Stimulated activated CD8-positive, alpha-beta memory T cell treated with anti-CD3 and anti-CD28 coated beads, Interleukin-15, amount 100 ng/mL, for 1 hour (primary cell): ENCODE measurements around the gene SLC7A4.

ENCODE experiments used
- DNase-seq: peaks from one replicate; pipeline ENCODE4 v3.0.0-alpha.2; 2020; ENCODE audit warnings: low read depth

Gene SLC7A4

GRCh38 chr22:20998411-20999336 is 33.7 kb downstream of the SLC7A4 start:
- no peak for DNase-seq

DNA sequence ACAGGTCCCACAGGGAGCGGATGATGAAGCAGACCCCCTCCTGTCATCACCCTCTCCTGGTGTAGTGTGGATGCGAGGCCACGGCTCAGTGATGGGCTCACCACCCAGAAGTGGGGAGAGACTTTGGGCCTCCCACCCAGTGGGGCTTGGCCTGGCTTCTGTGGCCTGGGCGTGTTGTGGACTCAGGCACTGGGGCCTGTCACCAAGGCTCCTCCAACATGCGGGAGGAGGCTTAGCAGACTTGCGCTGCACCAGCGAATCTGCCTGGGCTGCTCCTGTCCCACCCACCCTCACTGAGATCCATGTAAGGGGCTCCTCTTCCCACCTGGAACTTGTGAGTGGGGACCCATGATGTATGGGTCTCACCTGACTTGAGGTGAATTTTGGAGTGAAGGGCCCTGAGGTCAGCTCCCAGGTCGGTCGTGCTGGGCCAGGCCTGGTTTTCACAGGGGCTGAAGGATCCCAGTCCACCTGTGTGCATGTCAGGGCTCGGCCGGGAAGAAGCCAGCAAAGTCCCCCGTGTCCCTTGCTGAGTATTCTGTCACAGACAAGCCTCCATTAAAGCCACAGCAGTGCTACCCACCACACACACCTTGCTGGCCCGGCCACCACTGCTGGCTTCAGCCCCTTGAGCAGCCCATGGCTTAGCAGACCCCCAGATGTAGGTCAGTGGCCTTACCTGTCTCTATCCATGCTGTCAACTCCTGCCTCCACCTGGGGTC is 34.7 kb downstream of the SLC7A4 start:
- no peak for DNase-seq

- DNase-seq, result no peak
Observed at GRCh38 chr22:20996598-20997535, 35.5 kb downstream of the SLC7A4 start.

DNA sequence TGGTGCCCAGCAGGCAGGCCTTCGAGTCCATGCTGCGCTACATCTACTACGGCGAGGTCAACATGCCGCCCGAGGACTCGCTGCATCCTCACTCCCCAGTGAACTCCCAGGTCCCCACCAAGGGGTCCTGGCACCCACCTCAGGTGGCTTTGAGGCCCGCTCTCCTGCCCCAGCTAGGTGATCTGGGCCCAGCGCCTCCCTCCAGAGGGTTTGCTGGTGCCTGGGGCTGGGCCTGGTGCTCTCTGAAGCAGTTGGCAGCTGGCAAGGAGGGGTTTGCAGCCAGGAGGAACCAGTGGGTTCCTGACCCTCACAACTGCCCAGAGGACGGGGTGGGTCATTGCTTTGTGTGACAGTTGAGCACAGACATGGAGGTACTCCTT is 36.3 kb downstream of the SLC7A4 start:
- DNase-seq, result no peak

DNA sequence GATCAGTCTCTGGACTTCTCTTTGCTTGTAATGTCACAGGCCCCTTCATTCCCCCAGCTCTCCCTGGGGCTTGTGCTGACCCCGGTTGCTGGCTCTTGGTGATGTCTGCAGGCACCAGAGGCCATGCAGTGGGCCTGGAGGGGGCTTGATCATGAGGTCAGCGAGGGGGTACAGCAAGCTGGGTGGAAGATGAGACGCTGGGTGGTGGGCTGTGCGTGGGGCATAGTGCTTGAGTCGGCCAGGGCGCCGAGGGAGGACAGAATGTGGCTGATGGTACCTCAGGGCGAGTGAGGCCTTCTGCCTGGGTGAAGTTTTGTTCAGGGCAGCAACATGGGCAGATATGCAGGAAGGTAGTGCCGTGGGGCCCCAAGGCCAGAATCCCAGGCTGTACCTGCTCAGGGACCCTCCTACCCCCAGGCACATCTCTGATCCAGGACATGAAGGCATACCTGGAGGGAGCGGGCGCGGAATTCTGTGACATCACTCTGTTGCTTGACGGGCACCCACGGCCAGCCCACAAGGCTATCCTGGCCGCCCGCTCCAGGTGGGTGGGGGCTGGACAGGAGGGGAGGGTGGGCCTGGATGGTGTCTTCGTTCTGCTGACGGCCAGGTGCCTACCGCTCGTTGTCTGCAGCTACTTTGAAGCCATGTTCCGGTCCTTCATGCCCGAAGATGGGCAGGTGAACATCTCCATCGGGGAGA is 36.9 kb downstream of the SLC7A4 start:
- DNase-seq, result no peak

DNA sequence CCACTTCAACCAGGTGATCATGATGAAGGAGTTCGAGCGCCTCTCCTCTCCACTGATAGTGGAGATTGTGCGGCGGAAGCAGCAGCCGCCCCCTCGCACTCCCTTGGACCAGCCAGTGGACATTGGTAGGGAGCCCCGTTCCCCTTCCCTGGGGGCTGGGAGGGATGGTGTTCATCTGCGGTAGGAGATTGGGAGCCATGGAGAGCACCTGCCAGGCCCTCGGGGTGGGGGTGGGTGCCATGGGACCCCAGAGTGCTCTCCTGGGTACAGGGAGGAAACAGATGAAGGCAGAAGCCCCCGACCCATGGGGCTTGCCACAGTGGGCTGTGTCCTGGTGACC is 37.5 kb downstream of the SLC7A4 start:
- DNase-seq, result no peak

GRCh38 chr22:20994128-20994901 is 38.0 kb downstream of the SLC7A4 start:
- no peak for DNase-seq

- DNase-seq, result no peak
Observed at GRCh38 chr22:20993304-20994127, 38.8 kb downstream of the SLC7A4 start.

DNA sequence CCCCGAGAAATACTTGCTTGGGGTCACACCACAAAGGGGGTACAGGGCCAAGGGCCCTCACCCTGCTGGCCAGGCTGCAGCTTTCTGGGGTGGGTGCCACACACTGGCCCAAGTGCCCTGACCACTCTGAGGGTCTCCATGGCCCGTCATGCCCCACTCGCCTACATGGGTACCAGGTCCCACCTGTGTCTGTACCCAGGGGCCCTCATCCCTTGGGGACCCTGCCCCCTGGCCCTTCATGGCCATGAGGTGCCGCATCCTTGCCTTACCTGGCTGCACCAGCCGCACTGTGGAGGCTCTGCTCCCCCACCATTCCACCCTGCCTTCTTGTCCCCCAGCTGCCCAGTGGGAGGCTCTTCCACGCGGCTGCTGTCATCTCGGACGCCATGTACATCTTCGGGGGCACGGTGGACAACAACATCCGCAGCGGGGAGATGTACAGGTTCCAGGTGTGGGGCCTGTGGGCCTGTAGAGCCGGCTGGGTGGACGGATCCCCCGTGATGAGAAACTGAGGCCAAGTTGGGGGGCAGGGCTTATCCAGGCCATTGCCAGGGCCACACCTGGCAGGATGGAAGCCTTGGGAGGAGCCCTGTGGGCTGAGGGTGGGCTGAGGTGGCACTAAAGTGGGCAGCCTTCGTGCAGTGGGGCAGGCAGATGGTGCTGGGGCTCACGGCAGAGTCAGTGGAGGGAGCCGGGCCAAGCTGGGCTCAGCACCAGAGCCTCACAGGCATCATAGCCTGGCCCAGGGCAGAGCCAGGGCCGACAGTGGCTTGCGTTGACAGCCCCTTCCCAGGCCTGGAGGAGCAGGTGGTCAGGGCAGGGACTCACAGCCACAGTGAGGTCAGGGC is 39.7 kb downstream of the SLC7A4 start:
- DNase-seq, result no peak

DNA sequence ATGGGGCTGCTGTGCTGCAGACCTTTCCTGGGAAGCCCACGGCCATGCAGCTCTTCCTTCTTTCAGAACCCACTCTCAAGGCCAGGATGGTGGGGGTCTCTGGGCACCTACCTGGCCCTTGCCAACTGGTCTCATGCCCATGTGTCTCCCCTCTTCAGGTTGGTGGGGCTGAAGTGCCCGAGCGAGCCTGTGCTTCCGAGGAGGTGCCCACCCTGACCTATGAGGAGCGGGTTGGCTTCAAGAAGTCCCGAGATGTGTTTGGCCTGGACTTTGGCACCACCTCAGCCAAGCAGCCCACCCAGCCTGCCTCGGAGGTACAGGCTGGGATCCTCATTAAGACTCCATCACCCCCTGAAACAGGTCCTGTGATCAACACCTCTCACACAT is 40.3 kb downstream of the SLC7A4 start:
- no peak for DNase-seq

- DNase-seq, result no peak
Observed at GRCh38 chr22:20991252-20992055, 40.9 kb downstream of the SLC7A4 start.

GRCh38 chr22:20990184-20991180 is 41.9 kb downstream of the SLC7A4 start:
- no peak for DNase-seq

DNA sequence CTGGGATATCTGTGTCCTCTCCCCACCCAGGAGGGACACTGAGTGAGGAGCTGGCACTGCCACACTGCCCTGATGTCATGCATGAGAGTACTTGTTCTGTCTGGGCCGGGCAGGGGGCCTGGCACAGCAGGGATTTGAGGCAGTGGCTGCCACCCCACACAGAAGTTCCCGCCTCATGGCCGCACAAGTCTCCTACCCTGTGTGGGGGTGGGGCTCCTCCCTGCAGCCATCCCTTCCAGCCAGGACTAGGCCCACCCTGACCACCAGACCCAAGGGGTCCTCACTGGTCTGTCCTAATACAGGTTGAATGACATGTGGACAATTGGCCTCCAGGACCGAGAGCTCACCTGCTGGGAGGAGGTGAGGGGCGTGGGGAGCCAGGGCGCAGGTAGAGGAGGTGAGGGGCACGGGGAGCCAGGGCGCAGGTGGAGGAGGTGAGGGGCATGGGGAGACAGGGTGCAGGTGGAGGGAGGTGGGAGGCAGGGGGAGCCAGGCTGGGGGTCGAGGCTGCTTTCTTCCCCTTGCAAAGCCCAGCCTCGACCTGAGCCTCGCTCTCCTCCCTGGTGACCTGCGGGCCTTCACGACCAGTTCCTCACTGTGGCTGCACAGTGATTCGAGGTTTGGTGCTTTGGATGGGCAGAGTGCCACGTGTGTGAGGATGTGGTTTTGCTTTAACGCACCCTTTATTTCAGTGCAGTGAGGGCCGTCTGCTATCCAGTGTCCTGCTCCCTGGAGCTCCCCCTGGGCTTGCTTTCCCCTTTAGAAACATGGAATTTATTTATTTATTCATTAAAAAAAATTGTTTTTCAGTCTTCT is 42.8 kb downstream of the SLC7A4 start:
- DNase-seq, result no peak

- DNase-seq, result no peak
Observed at GRCh38 chr22:20988573-20989322, 43.6 kb downstream of the SLC7A4 start.

- DNase-seq, result no peak
Observed at GRCh38 chr22:20987375-20987774, 45.0 kb downstream of the SLC7A4 start.
